Effector memory CD4-positive, alpha-beta T cell (primary cell): ENCODE results near the gene C21orf91.

Experiments used
- DNase-seq, 3 donors: peaks; one replicate each; pipeline ENCODE4 v3.0.0-alpha.2; 2020
- H3K27ac ChIP-seq: 2 replicates; pipeline ENCODE4 v1.7.0; 2013; ENCODE audit warnings: mild to moderate bottlenecking, low read length, moderate library complexity; ENCODE audit not compliant: insufficient read depth, poor library complexity, severe bottlenecking
- H3K27me3 ChIP-seq: replicated peaks from 2 replicates; pipeline ENCODE4 v1.7.0; 2013; ENCODE audit warnings: mild to moderate bottlenecking, low read length; ENCODE audit not compliant: insufficient read depth, control insufficient read depth, poor library complexity, severe bottlenecking
- H3K36me3 ChIP-seq: 2 replicates; pipeline ENCODE4 v1.7.0; 2013; ENCODE audit warnings: mild to moderate bottlenecking, low read length, moderate library complexity; ENCODE audit not compliant: control insufficient read depth, insufficient read depth
- H3K4me1 ChIP-seq: 2 replicates; pipeline ENCODE4 v1.7.0; 2013; ENCODE audit warnings: low read length, mild to moderate bottlenecking; ENCODE audit not compliant: control insufficient read depth, insufficient read depth, poor library complexity, severe bottlenecking
- H3K4me3 ChIP-seq: 2 replicates; pipeline ENCODE4 v1.7.0; 2013; ENCODE audit warnings: low read length, low read depth, mild to moderate bottlenecking; ENCODE audit not compliant: insufficient read depth, poor library complexity, severe bottlenecking
- H3K9me3 ChIP-seq: 2 replicates; pipeline ENCODE4 v1.7.0; 2013; ENCODE audit warnings: mild to moderate bottlenecking, low read length, moderate library complexity; ENCODE audit not compliant: control insufficient read depth

The C21orf91 gene

GRCh38 chr21:17829472-17829871 is 10.3 kb upstream of the C21orf91 start:
- no peaks in the 10 kb centered on the region for H3K4me1 ChIP-seq
- no peak overlapping the region for H3K27ac ChIP-seq
- no peak for DNase-seq
- H3K9me3 ChIP-seq, result no peaks in the 10 kb centered on the region
- no peak overlapping the region for H3K4me3 ChIP-seq
- H3K36me3 ChIP-seq, result no peaks in the 10 kb centered on the region
- H3K27me3 ChIP-seq, result no peaks in the 10 kb centered on the region

GRCh38 chr21:17828223-17828622 is 9.1 kb upstream of the C21orf91 start:
- DNase-seq, result no peak
- Histone ChIP-seq H3K27me3 (no peaks in the 10 kb centered on the region), H3K36me3 (no peaks in the 10 kb centered on the region), H3K9me3 (no peaks in the 10 kb centered on the region), H3K4me3 (no peak overlapping the region), H3K27ac (no peak overlapping the region), H3K4me1 (no peaks in the 10 kb centered on the region)

- Histone ChIP-seq H3K9me3 (no peaks in the 10 kb centered on the region), H3K4me3 (no peak overlapping the region), H3K27me3 (no peaks in the 10 kb centered on the region), H3K27ac (no peak overlapping the region), H3K4me1 (peaks cover 8% of the 10 kb centered on the region), H3K36me3 (no peaks in the 10 kb centered on the region)
- DNase-seq, result no peak
Measured at GRCh38 chr21:17823846-17824245, 4.7 kb upstream of the C21orf91 start.

GRCh38 chr21:17821121-17821520 is 2.0 kb upstream of the C21orf91 start:
- DNase-seq, result no peak
- Histone ChIP-seq H3K4me1 (peaks cover 17% of the 10 kb centered on the region), H3K27ac (peak overlapping the region; percentile 94), H3K9me3 (no peaks in the 10 kb centered on the region), H3K36me3 (no peaks in the 10 kb centered on the region), H3K4me3 (no peak overlapping the region), H3K27me3 (no peaks in the 10 kb centered on the region)

- Histone ChIP-seq H3K27ac (peak overlapping the region; percentile 94), H3K4me3 (peak overlapping the region; percentile 98), H3K9me3 (no peaks in the 10 kb centered on the region), H3K36me3 (no peaks in the 10 kb centered on the region), H3K4me1 (peaks cover 21% of the 10 kb centered on the region), H3K27me3 (no peaks in the 10 kb centered on the region)
- DNase-seq, result no peak
Measured at GRCh38 chr21:17819877-17820229, 697 bp upstream of the C21orf91 start.

GRCh38 chr21:17818186-17819113 is 706 bp downstream of the C21orf91 start:
- no peaks in the 10 kb centered on the region for H3K36me3 ChIP-seq
- H3K4me3 ChIP-seq, result peak overlapping the region; percentile 98
- no peaks in the 10 kb centered on the region for H3K9me3 ChIP-seq
- peak overlapping the region; percentile 94 for H3K27ac ChIP-seq
- H3K4me1 ChIP-seq, result peaks cover 33% of the 10 kb centered on the region
- DNase-seq, result no peak
- H3K27me3 ChIP-seq, result no peaks in the 10 kb centered on the region

- DNase-seq, result no peak
- Histone ChIP-seq H3K36me3 (peaks cover 28% of the 10 kb centered on the region), H3K9me3 (no peaks in the 10 kb centered on the region), H3K27me3 (no peaks in the 10 kb centered on the region), H3K4me3 (no peak overlapping the region), H3K27ac (no peak overlapping the region), H3K4me1 (peaks cover 25% of the 10 kb centered on the region)
Measured at GRCh38 chr21:17813353-17813752, 5.8 kb downstream of the C21orf91 start.

GRCh38 chr21:17805966-17806365 is 13.2 kb downstream of the C21orf91 start:
- Histone ChIP-seq H3K36me3 (peaks cover 37% of the 10 kb centered on the region), H3K4me3 (no peak overlapping the region), H3K9me3 (no peaks in the 10 kb centered on the region), H3K27ac (no peak overlapping the region), H3K4me1 (peaks cover 12% of the 10 kb centered on the region), H3K27me3 (no peaks in the 10 kb centered on the region)
- no peak for DNase-seq

GRCh38 chr21:17803536-17803935 is 15.6 kb downstream of the C21orf91 start:
- H3K9me3 ChIP-seq, result no peaks in the 10 kb centered on the region
- peaks cover 15% of the 10 kb centered on the region for H3K36me3 ChIP-seq
- H3K4me3 ChIP-seq, result no peak overlapping the region
- H3K27me3 ChIP-seq, result no peaks in the 10 kb centered on the region
- no peak overlapping the region for H3K27ac ChIP-seq
- DNase-seq, result no peak
- peaks cover 29% of the 10 kb centered on the region for H3K4me1 ChIP-seq

GRCh38 chr21:17802572-17802971 is 16.6 kb downstream of the C21orf91 start:
- DNase-seq, result no peak
- peaks cover 29% of the 10 kb centered on the region for H3K4me1 ChIP-seq

More at GRCh38 chr21:17802572-17802971, 16.6 kb downstream of the C21orf91 start:
- Histone ChIP-seq H3K4me3 (no peak overlapping the region), H3K27me3 (no peaks in the 10 kb centered on the region), H3K36me3 (peaks cover 6% of the 10 kb centered on the region), H3K27ac (no peak overlapping the region), H3K9me3 (no peaks in the 10 kb centered on the region)
